Measurements from ENCODE around the gene TNFAIP8.
A peak's percentile ranks its signal among the peaks of the same experiment; 100 is the strongest.

TNFAIP8 gene

GRCh38 chr5:119333421-119333851, 22.4 kb upstream of the TNFAIP8 start:
- TF ChIP-seq CTCF (IDR thresholded peaks at IDR 0.05; ENCODE audit: poor library complexity, severe bottlenecking) = no peak
- Histone ChIP-seq H3K27me3 (ENCODE audit: insufficient read depth, poor library complexity, severe bottlenecking) (no peaks in the 10 kb centered on the region), H3K27ac (ENCODE audit: poor library complexity, severe bottlenecking) (peak overlapping the region; percentile 84), H3K4me1 (ENCODE audit: insufficient read depth, poor library complexity, severe bottlenecking) (peaks cover 41% of the 10 kb centered on the region), H3K9me3 (ENCODE audit: severe bottlenecking) (no peaks in the 10 kb centered on the region), H3K36me3 (ENCODE audit: low read depth) (no peaks in the 10 kb centered on the region), H3K4me3 (ENCODE audit: severe bottlenecking) (peak overlapping the region; percentile 0)
- peak; percentile 75 for ATAC-seq (ENCODE audit: low read depth)
- no peak for DNase-seq (ENCODE audit: low spot score)

- H3K4me3 ChIP-seq (ENCODE audit: severe bottlenecking) = no peak overlapping the region
- H3K27ac ChIP-seq (ENCODE audit: poor library complexity, severe bottlenecking) = peak overlapping the region; percentile 84
- H3K27me3 ChIP-seq (ENCODE audit: insufficient read depth, poor library complexity, severe bottlenecking) = no peaks in the 10 kb centered on the region
- DNase-seq (ENCODE audit: low spot score) (no peak), ATAC-seq (ENCODE audit: low read depth) (no peak; the same call in 2 of the 3 replicates)
- H3K36me3 ChIP-seq (ENCODE audit: low read depth) = no peaks in the 10 kb centered on the region
- peak; percentile 82 for TF ChIP-seq CTCF (IDR thresholded peaks at IDR 0.05; ENCODE audit: poor library complexity, severe bottlenecking)
- peaks cover 41% of the 10 kb centered on the region for H3K4me1 ChIP-seq (ENCODE audit: insufficient read depth, poor library complexity, severe bottlenecking)
- H3K9me3 ChIP-seq (ENCODE audit: severe bottlenecking) = no peaks in the 10 kb centered on the region
Measured at GRCh38 chr5:119335261-119335677, 20.6 kb upstream of the TNFAIP8 start.

- Histone ChIP-seq H3K4me1 (ENCODE audit: insufficient read depth, poor library complexity, severe bottlenecking) (peaks cover 41% of the 10 kb centered on the region), H3K4me3 (ENCODE audit: severe bottlenecking) (no peak overlapping the region), H3K27ac (ENCODE audit: poor library complexity, severe bottlenecking) (no peak overlapping the region), H3K27me3 (ENCODE audit: insufficient read depth, poor library complexity, severe bottlenecking) (no peaks in the 10 kb centered on the region), H3K9me3 (ENCODE audit: severe bottlenecking) (no peaks in the 10 kb centered on the region), H3K36me3 (ENCODE audit: low read depth) (no peaks in the 10 kb centered on the region)
- ATAC-seq (ENCODE audit: low read depth) (no peak), DNase-seq (ENCODE audit: low spot score) (no peak)
- TF ChIP-seq CTCF (IDR thresholded peaks at IDR 0.05; ENCODE audit: poor library complexity, severe bottlenecking) = no peak
Measured at GRCh38 chr5:119336262-119336661, 19.6 kb upstream of the TNFAIP8 start.

- TF ChIP-seq CTCF (IDR thresholded peaks at IDR 0.05; ENCODE audit: poor library complexity, severe bottlenecking) = no peak
- Histone ChIP-seq H3K27ac (ENCODE audit: poor library complexity, severe bottlenecking) (no peak overlapping the region), H3K27me3 (ENCODE audit: insufficient read depth, poor library complexity, severe bottlenecking) (no peaks in the 10 kb centered on the region), H3K4me1 (ENCODE audit: insufficient read depth, poor library complexity, severe bottlenecking) (peaks cover 36% of the 10 kb centered on the region), H3K36me3 (ENCODE audit: low read depth) (no peaks in the 10 kb centered on the region), H3K4me3 (ENCODE audit: severe bottlenecking) (no peak overlapping the region), H3K9me3 (ENCODE audit: severe bottlenecking) (no peaks in the 10 kb centered on the region)
- ATAC-seq (ENCODE audit: low read depth) (no peak), DNase-seq (ENCODE audit: low spot score) (no peak)
Measured at GRCh38 chr5:119336845-119337580, 18.8 kb upstream of the TNFAIP8 start.

GRCh38 chr5:119338326-119338946, 17.4 kb upstream of the TNFAIP8 start:
- Histone ChIP-seq H3K27ac (ENCODE audit: poor library complexity, severe bottlenecking) (no peak overlapping the region), H3K4me1 (ENCODE audit: insufficient read depth, poor library complexity, severe bottlenecking) (peaks cover 22% of the 10 kb centered on the region), H3K36me3 (ENCODE audit: low read depth) (no peaks in the 10 kb centered on the region), H3K4me3 (ENCODE audit: severe bottlenecking) (no peak overlapping the region), H3K27me3 (ENCODE audit: insufficient read depth, poor library complexity, severe bottlenecking) (no peaks in the 10 kb centered on the region), H3K9me3 (ENCODE audit: severe bottlenecking) (no peaks in the 10 kb centered on the region)
- TF ChIP-seq CTCF (IDR thresholded peaks at IDR 0.05; ENCODE audit: poor library complexity, severe bottlenecking) = no peak
- DNase-seq (ENCODE audit: low spot score) (no peak), ATAC-seq (ENCODE audit: low read depth) (no peak)
